NCI-H510A treated with DMSO at 0.1 percent for 48 hours (cell line): ENCODE data around the gene ITGB4.
"Not testable (repeated sequence)": the region's sequence is repeated elsewhere in the genome, so short reads cannot be mapped to it uniquely, and the experiment has no call there.

Source experiments
- DNase-seq: peaks from one replicate; lab custom pipeline; 2025; lab: John Stamatoyannopoulos, UW

Gene ITGB4

GRCh38 chr17:75753514-75754377 lies 32.5 kb downstream of the ITGB4 start:
- peak; percentile 47 for DNase-seq

- no peak for DNase-seq
Measured at GRCh38 chr17:75754378-75755204, 33.3 kb downstream of the ITGB4 start.

- DNase-seq: no peak
Measured at GRCh38 chr17:75755205-75755901, 34.1 kb downstream of the ITGB4 start.

GRCh38 chr17:75755990-75756389 lies 34.7 kb downstream of the ITGB4 start:
- DNase-seq: no peak

- no peak for DNase-seq
Measured at GRCh38 chr17:75756451-75757085, 35.3 kb downstream of the ITGB4 start.

- no peak for DNase-seq
Measured at GRCh38 chr17:75757086-75757681, 35.9 kb downstream of the ITGB4 start.

- DNase-seq: no peak
Measured at GRCh38 chr17:75758131-75758905, 37.1 kb downstream of the ITGB4 start.

GRCh38 chr17:75759457-75759856 lies 38.2 kb downstream of the ITGB4 start:
- DNase-seq: no peak

- DNase-seq: not testable (repeated sequence)
Measured at GRCh38 chr17:75759978-75760640, 38.9 kb downstream of the ITGB4 start.

- no peak for DNase-seq
Measured at GRCh38 chr17:75762513-75763268, 41.4 kb downstream of the ITGB4 start.

GRCh38 chr17:75763269-75763607 lies 42.0 kb downstream of the ITGB4 start:
- DNase-seq: no peak

- DNase-seq: no peak
Measured at GRCh38 chr17:75763613-75764416, 42.6 kb downstream of the ITGB4 start.

GRCh38 chr17:75764417-75764710 lies 43.1 kb downstream of the ITGB4 start:
- no peak for DNase-seq

- DNase-seq: peak; percentile 14
Measured at GRCh38 chr17:75764711-75765421, 43.6 kb downstream of the ITGB4 start, which contains the start of gene GALK1. Gene GALK1, minus strand, starts transcription at chr17:75765192. Its CDS starts 56 bp downstream, at chr17:75765136.

- no peak for DNase-seq
Measured at GRCh38 chr17:75765981-75766380, 44.7 kb downstream of the ITGB4 start.

- no peak for DNase-seq
Measured at GRCh38 chr17:75767881-75768280, 46.6 kb downstream of the ITGB4 start.

GRCh38 chr17:75769536-75769935 lies 48.3 kb downstream of the ITGB4 start:
- DNase-seq: peak; percentile 64
